ENCODE measurements around the gene SIRPA. TPM values are rescaled to one million over a fixed set of nuclear protein-coding genes. Genes with fewer than 3 reads are reported as not detected.

The SIRPA gene
- total and polyA plus RNA-seq, 10 of the 15 experiments (the other 5 are each of a cell fraction or from before 2014, with no cell fraction given) = 1.7 to 13.2 (median 5.0) TPM

DNA sequence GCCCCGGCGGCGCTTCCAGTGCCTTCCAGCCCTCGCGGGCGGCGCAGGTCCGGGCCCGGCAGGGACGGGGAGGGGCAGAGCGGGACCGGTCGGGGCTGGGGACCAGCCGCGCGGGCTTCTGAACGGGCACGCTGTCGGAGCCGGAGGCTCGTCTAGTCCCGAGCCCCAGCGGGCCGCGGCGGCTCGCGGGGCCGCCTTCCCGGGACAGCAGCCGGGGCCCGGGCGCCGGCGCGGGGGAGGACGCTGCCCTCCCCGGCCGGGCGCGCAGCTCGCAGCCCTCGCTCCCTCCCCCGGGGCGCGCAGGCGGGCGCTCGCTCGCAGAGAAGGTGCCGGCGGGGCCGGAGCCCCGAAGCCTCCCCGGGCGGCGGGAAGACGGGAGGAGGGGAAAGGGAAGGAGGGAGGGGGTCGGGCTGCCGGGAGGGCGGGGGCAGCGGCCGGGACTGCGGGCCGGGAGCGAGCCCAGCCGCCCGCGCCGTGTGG is 696 bp upstream of the SIRPA start (continued):
- TF ChIP-seq, protein P1, sequence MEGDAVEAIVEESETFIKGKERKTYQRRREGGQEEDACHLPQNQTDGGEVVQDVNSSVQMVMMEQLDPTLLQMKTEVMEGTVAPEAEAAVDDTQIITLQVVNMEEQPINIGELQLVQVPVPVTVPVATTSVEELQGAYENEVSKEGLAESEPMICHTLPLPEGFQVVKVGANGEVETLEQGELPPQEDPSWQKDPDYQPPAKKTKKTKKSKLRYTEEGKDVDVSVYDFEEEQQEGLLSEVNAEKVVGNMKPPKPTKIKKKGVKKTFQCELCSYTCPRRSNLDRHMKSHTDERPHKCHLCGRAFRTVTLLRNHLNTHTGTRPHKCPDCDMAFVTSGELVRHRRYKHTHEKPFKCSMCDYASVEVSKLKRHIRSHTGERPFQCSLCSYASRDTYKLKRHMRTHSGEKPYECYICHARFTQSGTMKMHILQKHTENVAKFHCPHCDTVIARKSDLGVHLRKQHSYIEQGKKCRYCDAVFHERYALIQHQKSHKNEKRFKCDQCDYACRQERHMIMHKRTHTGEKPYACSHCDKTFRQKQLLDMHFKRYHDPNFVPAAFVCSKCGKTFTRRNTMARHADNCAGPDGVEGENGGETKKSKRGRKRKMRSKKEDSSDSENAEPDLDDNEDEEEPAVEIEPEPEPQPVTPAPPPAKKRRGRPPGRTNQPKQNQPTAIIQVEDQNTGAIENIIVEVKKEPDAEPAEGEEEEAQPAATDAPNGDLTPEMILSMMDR (IDR thresholded peaks at IDR 0.05 in 2 of 3, conservative IDR thresholded peaks at IDR 0.05 in 1 of 3; ENCODE audit: control insufficient read depth in 2 of 3, extremely low read depth in 1 of 3, insufficient read depth in 1 of 3, low read depth in 3 of 3, low read length in 3 of 3) = no peak
- TF ChIP-seq PAX8 (IDR thresholded peaks at IDR 0.05) (no peak), BACH1 (IDR thresholded peaks at IDR 0.05; ENCODE audit: borderline replicate concordance) (0 out of 2 replicates have a peak, but pooled peaks have one; percentile 16), HDAC2 (IDR thresholded peaks at IDR 0.05) (no peak), SREBF1 (IDR thresholded peaks at IDR 0.05; ENCODE audit: low read length) (no peak), GATAD2B (conservative IDR thresholded peaks at IDR 0.05; ENCODE audit: low read depth) (0 out of 2 replicates have a peak, but pooled peaks have one; percentile 48), FOS (IDR thresholded peaks at IDR 0.05; ENCODE audit: borderline replicate concordance, extremely low read depth, insufficient read length) (no peak), IKZF2 (IDR thresholded peaks at IDR 0.05) (no peak), NR2C2 (IDR thresholded peaks at IDR 0.05; ENCODE audit: borderline replicate concordance, control insufficient read depth, insufficient read length, low read depth) (no peak), RUNX3 (IDR thresholded peaks at IDR 0.05; ENCODE audit: low read length) (no peak), SMC3 (IDR thresholded peaks at IDR 0.05; ENCODE audit: borderline replicate concordance, low read length) (no peak), KAT2A (conservative IDR thresholded peaks at IDR 0.05; ENCODE audit: control insufficient read depth, low read depth, low read length) (no peak), NR2C1 (IDR thresholded peaks at IDR 0.05) (no peak), JUND (IDR thresholded peaks at IDR 0.05; ENCODE audit: low read depth, low read length) (no peak), EP300 (IDR thresholded peaks at IDR 0.05; ENCODE audit: borderline replicate concordance in 1 of 2, control insufficient read depth in 1 of 2, low read depth in 2 of 2, low read length in 2 of 2) (no peak), POLR2AphosphoS2 (IDR thresholded peaks at IDR 0.05; ENCODE audit: low read depth, low read length) (no peak), FOXM1 (IDR thresholded peaks at IDR 0.05; ENCODE audit: low read depth, low read length) (no peak), LARP7 (IDR thresholded peaks at IDR 0.05) (peak; percentile 54; the same call in 1 of the 2 replicates), BMI1 (IDR thresholded peaks at IDR 0.05; ENCODE audit: borderline replicate concordance) (no peak)
- TF ChIP-seq, protein P2, sequence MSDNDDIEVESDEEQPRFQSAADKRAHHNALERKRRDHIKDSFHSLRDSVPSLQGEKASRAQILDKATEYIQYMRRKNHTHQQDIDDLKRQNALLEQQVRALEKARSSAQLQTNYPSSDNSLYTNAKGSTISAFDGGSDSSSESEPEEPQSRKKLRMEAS (IDR thresholded peaks at IDR 0.05; ENCODE audit: low read depth, low read length) = no peak
- TF ChIP-seq, protein P3, sequence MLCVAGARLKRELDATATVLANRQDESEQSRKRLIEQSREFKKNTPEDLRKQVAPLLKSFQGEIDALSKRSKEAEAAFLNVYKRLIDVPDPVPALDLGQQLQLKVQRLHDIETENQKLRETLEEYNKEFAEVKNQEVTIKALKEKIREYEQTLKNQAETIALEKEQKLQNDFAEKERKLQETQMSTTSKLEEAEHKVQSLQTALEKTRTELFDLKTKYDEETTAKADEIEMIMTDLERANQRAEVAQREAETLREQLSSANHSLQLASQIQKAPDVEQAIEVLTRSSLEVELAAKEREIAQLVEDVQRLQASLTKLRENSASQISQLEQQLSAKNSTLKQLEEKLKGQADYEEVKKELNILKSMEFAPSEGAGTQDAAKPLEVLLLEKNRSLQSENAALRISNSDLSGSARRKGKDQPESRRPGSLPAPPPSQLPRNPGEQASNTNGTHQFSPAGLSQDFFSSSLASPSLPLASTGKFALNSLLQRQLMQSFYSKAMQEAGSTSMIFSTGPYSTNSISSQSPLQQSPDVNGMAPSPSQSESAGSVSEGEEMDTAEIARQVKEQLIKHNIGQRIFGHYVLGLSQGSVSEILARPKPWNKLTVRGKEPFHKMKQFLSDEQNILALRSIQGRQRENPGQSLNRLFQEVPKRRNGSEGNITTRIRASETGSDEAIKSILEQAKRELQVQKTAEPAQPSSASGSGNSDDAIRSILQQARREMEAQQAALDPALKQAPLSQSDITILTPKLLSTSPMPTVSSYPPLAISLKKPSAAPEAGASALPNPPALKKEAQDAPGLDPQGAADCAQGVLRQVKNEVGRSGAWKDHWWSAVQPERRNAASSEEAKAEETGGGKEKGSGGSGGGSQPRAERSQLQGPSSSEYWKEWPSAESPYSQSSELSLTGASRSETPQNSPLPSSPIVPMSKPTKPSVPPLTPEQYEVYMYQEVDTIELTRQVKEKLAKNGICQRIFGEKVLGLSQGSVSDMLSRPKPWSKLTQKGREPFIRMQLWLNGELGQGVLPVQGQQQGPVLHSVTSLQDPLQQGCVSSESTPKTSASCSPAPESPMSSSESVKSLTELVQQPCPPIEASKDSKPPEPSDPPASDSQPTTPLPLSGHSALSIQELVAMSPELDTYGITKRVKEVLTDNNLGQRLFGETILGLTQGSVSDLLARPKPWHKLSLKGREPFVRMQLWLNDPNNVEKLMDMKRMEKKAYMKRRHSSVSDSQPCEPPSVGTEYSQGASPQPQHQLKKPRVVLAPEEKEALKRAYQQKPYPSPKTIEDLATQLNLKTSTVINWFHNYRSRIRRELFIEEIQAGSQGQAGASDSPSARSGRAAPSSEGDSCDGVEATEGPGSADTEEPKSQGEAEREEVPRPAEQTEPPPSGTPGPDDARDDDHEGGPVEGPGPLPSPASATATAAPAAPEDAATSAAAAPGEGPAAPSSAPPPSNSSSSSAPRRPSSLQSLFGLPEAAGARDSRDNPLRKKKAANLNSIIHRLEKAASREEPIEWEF (IDR thresholded peaks at IDR 0.05; ENCODE audit: insufficient replicate concordance, low read depth, low read length) = no peak
- TF ChIP-seq, protein P4, sequence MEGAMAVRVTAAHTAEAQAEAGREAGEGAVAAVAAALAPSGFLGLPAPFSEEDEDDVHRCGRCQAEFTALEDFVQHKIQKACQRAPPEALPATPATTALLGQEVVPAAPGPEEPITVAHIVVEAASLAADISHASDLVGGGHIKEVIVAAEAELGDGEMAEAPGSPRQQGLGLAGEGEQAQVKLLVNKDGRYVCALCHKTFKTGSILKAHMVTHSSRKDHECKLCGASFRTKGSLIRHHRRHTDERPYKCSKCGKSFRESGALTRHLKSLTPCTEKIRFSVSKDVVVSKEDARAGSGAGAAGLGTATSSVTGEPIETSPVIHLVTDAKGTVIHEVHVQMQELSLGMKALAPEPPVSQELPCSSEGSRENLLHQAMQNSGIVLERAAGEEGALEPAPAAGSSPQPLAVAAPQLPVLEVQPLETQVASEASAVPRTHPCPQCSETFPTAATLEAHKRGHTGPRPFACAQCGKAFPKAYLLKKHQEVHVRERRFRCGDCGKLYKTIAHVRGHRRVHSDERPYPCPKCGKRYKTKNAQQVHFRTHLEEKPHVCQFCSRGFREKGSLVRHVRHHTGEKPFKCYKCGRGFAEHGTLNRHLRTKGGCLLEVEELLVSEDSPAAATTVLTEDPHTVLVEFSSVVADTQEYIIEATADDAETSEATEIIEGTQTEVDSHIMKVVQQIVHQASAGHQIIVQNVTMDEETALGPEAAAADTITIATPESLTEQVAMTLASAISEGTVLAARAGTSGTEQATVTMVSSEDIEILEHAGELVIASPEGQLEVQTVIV (IDR thresholded peaks at IDR 0.05; ENCODE audit: borderline replicate concordance, partially characterized antibody) = no peak

All from GM12878 (cell line).